Mesendoderm (in vitro differentiated cells): ENCODE data around the gene PROCA1.
A peak's percentile ranks its signal among the peaks of the same experiment; 100 is the strongest.

Experiments
- DNase-seq: peaks from one replicate; pipeline ENCODE4 v3.0.0; 2013
- H2AK5ac ChIP-seq: 2 replicates; pipeline ENCODE4 v1.6.1; 2013; ENCODE audit warnings: low read length, inconsistent platforms
- H2BK120ac ChIP-seq: 2 replicates; pipeline ENCODE4 v1.6.1; 2013; ENCODE audit warnings: low read depth, mild to moderate bottlenecking, low read length, moderate library complexity, mixed read lengths
- H2BK15ac ChIP-seq: replicated peaks from 2 replicates; pipeline ENCODE4 v1.6.1; 2013; ENCODE audit warnings: low read depth, mild to moderate bottlenecking, moderate library complexity
- H2BK5ac ChIP-seq: 2 replicates; pipeline ENCODE4 v1.6.1; 2013; ENCODE audit warnings: low read length, inconsistent platforms
- H3K18ac ChIP-seq: 2 replicates; pipeline ENCODE4 v1.6.1; 2013; ENCODE audit warnings: mild to moderate bottlenecking, low read length, mixed read lengths
- H3K23ac ChIP-seq: one replicate; pipeline ENCODE4 v1.6.1; 2013; ENCODE audit warnings: low read length
- H3K27ac ChIP-seq: 2 replicates; pipeline ENCODE4 v1.5.1; 2013; ENCODE audit warnings: low read depth, mild to moderate bottlenecking, inconsistent platforms, low read length, moderate library complexity
- H3K27me3 ChIP-seq: 2 replicates; pipeline ENCODE4 v1.6.1; 2013; ENCODE audit warnings: low read length, control low read depth, mild to moderate bottlenecking, inconsistent platforms; ENCODE audit not compliant: insufficient read depth, poor library complexity
- H3K36me3 ChIP-seq: 2 replicates; pipeline ENCODE4 v1.6.1; 2013; ENCODE audit warnings: low read length, inconsistent platforms; ENCODE audit not compliant: control insufficient read depth, insufficient read depth
- H3K4ac ChIP-seq: one replicate; pipeline ENCODE4 v1.6.1; 2013; ENCODE audit warnings: low read depth, mild to moderate bottlenecking, low read length, moderate library complexity
- H3K4me1 ChIP-seq: 2 replicates; pipeline ENCODE4 v1.6.1; 2013; ENCODE audit warnings: low read depth, low read length, inconsistent platforms; ENCODE audit not compliant: control insufficient read depth
- H3K4me2 ChIP-seq: 2 replicates; pipeline ENCODE4 v1.6.1; 2013; ENCODE audit warnings: low read length
- H3K4me3 ChIP-seq: 2 replicates; pipeline ENCODE4 v1.5.1; 2013; ENCODE audit warnings: mild to moderate bottlenecking, low read length
- H3K56ac ChIP-seq: one replicate; pipeline ENCODE4 v1.6.1; 2013; ENCODE audit warnings: low read length
- H3K79me1 ChIP-seq: 2 replicates; pipeline ENCODE4 v1.6.1; 2013; ENCODE audit warnings: low read length, inconsistent platforms
- H3K79me2 ChIP-seq: 2 replicates; pipeline ENCODE4 v1.6.1; 2013; ENCODE audit warnings: mild to moderate bottlenecking, low read length; ENCODE audit not compliant: control insufficient read depth, insufficient read depth
- H3K9ac ChIP-seq: 2 replicates; pipeline ENCODE4 v1.6.1; 2013; ENCODE audit warnings: low read length, inconsistent platforms
- H4K5ac ChIP-seq: one replicate; pipeline ENCODE4 v1.6.1; 2013; ENCODE audit warnings: low read length
- H4K8ac ChIP-seq: one replicate; pipeline ENCODE4 v1.6.1; 2013; ENCODE audit warnings: low read depth, mild to moderate bottlenecking, control low read depth, low read length, moderate library complexity
- WGBS: extraction: QIAGEN DNeasy Blood & Tissue Kit; methylation state at CpG from one replicate; pipeline ENCODE4 v1.1.7; 2013; ENCODE audit warnings: low lambda C conversion rate, missing lambda C conversion rate; ENCODE audit not compliant: insufficient coverage; ENCODE audit errors: extremely low coverage; 5-methylcytosine and 5-hydroxymethylcytosine counted together

Gene PROCA1

DNA sequence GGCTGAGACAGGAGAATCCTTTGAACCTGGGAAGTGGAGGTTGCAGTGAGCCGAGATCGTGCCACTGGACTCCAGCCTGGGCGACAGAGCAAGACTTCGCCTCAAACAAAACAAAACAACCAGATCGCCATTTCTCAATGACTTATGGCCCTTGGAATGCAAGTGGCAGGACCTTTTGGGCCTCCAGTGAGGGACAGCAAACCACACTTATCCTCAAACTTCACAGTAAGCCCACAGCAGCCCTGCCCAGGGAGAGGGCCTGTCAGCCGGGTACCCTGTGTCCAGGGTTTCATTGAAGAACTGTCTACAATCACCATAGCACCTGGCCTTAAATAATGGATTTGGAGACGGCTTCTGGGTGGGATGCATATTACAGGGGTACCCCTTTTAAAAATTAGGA, 43.8 kb upstream of the PROCA1 start:
- no peak overlapping the region for H3K4ac ChIP-seq
- no peak for DNase-seq
- H2BK5ac ChIP-seq, result no peak overlapping the region
- no peak overlapping the region for H3K18ac ChIP-seq
- H3K4me2 ChIP-seq, result no peak overlapping the region
- peaks cover 13% of the 10 kb centered on the region for H3K36me3 ChIP-seq
- H3K27ac ChIP-seq, result no peak overlapping the region
- H3K9ac ChIP-seq, result no peak overlapping the region
- H3K79me1 ChIP-seq, result peaks cover 7% of the 10 kb centered on the region
- no peak overlapping the region for H3K56ac ChIP-seq
- no peak overlapping the region for H3K4me3 ChIP-seq
- H3K23ac ChIP-seq, result no peak overlapping the region
- no peaks in the 10 kb centered on the region for H3K27me3 ChIP-seq
- no peak overlapping the region for H2BK120ac ChIP-seq
- no peak overlapping the region for H4K5ac ChIP-seq
- H3K4me1 ChIP-seq, result no peaks in the 10 kb centered on the region
- no CpG with 5 or more reads among the region's 7 CpGs for WGBS
- H2BK15ac ChIP-seq, result no peak overlapping the region
- no peak overlapping the region for H4K8ac ChIP-seq
- peaks cover 1% of the 10 kb centered on the region for H3K79me2 ChIP-seq
- no peak overlapping the region for H2AK5ac ChIP-seq

DNA sequence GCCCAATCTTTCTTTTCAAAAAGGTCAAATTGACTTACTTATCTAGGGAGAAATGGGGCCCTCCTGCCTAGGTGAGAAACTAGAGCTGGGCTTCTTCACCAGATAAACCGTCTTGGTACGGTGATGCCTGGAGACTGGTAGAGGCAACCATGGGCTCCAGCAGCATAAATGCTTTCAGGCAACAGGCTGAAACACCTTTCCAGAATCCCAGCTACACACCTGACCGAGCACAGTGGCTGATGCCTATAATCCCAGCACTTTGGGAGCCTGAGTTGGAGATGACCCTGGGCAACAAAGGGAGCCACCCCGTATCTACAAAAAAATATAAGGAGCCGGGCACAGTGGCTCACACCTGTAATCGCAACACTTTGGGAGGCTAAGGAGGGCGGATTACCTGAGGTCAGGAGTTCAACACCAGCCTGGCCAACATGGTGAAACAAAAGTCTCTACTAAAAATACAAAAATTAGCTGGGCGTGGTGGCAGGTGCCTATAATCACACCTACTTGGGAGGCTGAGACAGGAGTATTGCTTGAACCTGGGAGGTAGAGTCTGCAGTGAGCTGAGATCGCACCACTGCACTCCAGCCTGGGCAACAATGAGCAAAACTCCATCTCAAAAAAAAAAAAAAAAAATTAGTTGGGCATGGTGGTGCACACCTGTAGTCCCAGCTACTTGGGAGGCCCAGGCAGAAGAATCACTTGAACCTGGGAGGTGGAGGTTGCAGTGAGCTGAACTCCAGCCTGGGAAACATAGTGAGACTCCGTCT, 40.1 kb upstream of the PROCA1 start:
- Histone ChIP-seq H3K23ac (no peak overlapping the region), H4K8ac (no peak overlapping the region), H3K4me2 (no peak overlapping the region), H2BK120ac (no peak overlapping the region), H3K79me2 (peaks cover 15% of the 10 kb centered on the region), H2BK5ac (no peak overlapping the region), H3K4me3 (no peak overlapping the region), H3K18ac (no peak overlapping the region), H3K4me1 (peaks cover 3% of the 10 kb centered on the region), H3K27ac (no peak overlapping the region), H3K79me1 (peaks cover 19% of the 10 kb centered on the region), H4K5ac (no peak overlapping the region), H2BK15ac (no peak overlapping the region), H3K36me3 (peaks cover 36% of the 10 kb centered on the region), H3K4ac (no peak overlapping the region), H3K9ac (no peak overlapping the region), H2AK5ac (no peak overlapping the region), H3K27me3 (no peaks in the 10 kb centered on the region), H3K56ac (no peak overlapping the region)
- no CpG with 5 or more reads among the region's 10 CpGs for WGBS
- no peak for DNase-seq

DNA sequence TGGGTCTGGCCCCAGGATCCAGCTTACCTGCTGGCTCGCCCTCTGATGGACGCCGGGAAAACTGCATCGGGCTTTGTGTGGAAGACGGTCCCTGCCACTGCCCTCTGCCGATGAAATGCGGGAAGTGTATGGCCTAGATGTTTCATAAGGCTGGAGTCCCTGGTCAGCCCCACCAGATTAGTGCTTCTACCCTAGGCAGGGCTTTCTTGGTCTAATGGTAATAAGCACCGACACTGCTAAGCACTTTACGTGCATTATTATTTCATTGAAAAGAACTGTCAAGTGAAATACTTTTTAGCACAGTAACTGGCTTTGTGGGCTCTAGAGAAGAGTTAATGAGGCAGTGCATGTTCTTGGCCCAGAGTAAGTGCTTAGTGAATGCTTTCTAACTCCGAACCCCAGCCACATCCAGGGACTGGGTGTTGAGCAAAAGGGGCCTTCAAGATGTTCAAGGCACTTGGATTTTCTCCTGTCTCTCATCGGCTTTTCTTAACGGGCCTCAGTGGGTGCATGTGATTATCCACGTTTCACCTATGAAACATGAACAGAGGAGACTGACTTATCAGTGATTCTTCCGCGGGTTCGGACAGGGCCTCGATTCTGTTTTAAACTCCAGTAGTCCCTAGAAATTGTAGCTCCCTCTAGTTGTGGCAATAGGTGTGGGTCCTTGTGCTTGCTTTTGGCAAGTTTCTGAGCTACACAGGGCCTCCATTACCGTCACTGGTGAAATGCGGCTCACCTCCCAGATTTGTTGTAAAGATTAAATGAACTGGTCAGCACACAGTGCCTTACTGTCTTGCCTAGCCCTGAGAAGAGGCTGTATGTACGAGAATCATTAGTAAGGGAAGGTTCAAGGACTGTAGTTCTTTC, 38.7 kb upstream of the PROCA1 start:
- Histone ChIP-seq H3K18ac (no peak overlapping the region), H3K27ac (no peak overlapping the region), H4K8ac (no peak overlapping the region), H3K56ac (peak overlapping the region; percentile 49), H3K4me3 (no peak overlapping the region), H4K5ac (no peak overlapping the region), H3K9ac (peak overlapping the region; percentile 51), H3K4me2 (no peak overlapping the region), H3K79me2 (peaks cover 28% of the 10 kb centered on the region), H3K4me1 (peaks cover 11% of the 10 kb centered on the region), H3K23ac (peak overlapping the region; percentile 24), H3K36me3 (peaks cover 40% of the 10 kb centered on the region), H2BK15ac (no peak overlapping the region), H3K27me3 (no peaks in the 10 kb centered on the region), H2BK120ac (no peak overlapping the region), H2AK5ac (no peak overlapping the region), H3K4ac (no peak overlapping the region), H3K79me1 (peaks cover 30% of the 10 kb centered on the region), H2BK5ac (no peak overlapping the region)
- WGBS, result no CpG with 5 or more reads among the region's 20 CpGs
- peak; percentile 96 for DNase-seq

DNA sequence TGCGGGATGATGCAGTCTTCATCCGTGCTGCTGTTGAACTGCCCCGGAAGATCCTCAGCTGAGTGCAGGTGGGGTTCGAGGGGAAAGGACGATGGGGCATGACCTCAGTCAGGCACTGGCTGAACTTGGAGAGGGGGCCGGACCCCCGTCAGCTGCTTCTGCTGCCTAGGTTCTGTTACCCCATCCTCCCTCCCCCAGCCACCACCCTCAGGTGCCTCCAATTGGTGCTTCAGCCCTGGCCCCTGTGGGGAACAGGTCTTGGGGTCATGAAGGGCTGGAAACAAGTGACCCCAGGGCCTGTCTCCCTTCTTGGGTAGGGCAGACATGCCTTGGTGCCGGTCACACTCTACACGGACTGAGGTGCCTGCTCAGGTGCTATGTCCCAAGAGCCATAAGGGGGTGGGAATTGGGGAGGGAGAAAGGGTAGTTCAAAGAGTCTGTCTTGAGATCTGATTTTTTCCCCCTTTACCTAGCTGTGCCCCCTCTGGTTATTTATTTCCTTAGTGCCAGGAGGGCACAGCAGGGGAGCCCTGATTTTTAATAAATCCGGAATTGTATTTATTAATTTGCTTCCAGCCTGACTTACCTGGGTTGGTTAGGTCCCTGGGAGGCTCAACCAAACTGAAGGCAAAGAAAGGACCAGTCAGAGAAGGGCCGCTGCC, 38.0 kb upstream of the PROCA1 start:
- H3K23ac ChIP-seq, result no peak overlapping the region
- no peak overlapping the region for H2BK15ac ChIP-seq
- H3K9ac ChIP-seq, result no peak overlapping the region
- no peaks in the 10 kb centered on the region for H3K27me3 ChIP-seq
- no peak overlapping the region for H3K4me2 ChIP-seq
- peaks cover 11% of the 10 kb centered on the region for H3K4me1 ChIP-seq
- no peak overlapping the region for H3K4me3 ChIP-seq
- no peak overlapping the region for H3K18ac ChIP-seq
- peaks cover 30% of the 10 kb centered on the region for H3K79me1 ChIP-seq
- H3K79me2 ChIP-seq, result peaks cover 36% of the 10 kb centered on the region
- H3K56ac ChIP-seq, result no peak overlapping the region
- WGBS, result no CpG with 5 or more reads among the region's 11 CpGs
- H3K4ac ChIP-seq, result no peak overlapping the region
- peak overlapping the region; percentile 2 for H3K27ac ChIP-seq
- H4K8ac ChIP-seq, result no peak overlapping the region
- no peak overlapping the region for H4K5ac ChIP-seq
- H2BK5ac ChIP-seq, result no peak overlapping the region
- no peak overlapping the region for H2AK5ac ChIP-seq
- H3K36me3 ChIP-seq, result peaks cover 40% of the 10 kb centered on the region
- no peak overlapping the region for H2BK120ac ChIP-seq
- DNase-seq, result peak; percentile 19

DNA sequence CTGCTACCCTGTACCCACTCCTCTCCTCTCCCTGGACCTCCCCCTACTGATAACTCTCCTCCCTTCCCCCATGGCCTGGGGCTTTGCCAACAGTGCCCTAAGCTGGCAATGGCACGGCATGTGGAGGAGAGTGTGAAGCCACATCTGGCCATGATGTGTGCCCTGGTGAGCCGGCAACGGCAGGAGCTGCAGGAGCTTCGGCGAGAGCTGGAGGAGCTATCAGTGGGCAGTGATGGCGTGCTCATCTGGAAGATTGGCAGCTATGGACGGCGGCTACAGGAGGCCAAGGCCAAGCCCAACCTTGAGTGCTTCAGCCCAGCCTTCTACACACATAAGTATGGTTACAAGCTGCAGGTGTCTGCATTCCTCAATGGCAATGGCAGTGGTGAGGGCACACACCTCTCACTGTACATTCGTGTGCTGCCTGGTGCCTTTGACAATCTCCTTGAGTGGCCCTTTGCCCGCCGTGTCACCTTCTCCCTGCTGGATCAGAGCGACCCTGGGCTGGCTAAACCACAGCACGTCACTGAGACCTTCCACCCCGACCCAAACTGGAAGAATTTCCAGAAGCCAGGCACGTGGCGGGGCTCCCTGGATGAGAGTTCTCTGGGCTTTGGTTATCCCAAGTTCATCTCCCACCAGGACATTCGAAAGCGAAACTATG, 37.3 kb upstream of the PROCA1 start:
- Histone ChIP-seq H2BK5ac (no peak overlapping the region), H3K27ac (no peak overlapping the region), H3K56ac (no peak overlapping the region)

More for the DNA sequence above, 37.3 kb upstream of the PROCA1 start:
- no peak for DNase-seq
- no peak overlapping the region for H2AK5ac ChIP-seq
- H3K18ac ChIP-seq, result no peak overlapping the region
- no peak overlapping the region for H4K5ac ChIP-seq
- no peak overlapping the region for H2BK15ac ChIP-seq
- H3K36me3 ChIP-seq, result peaks cover 40% of the 10 kb centered on the region
- no peak overlapping the region for H4K8ac ChIP-seq
- H3K4me2 ChIP-seq, result no peak overlapping the region
- peaks cover 30% of the 10 kb centered on the region for H3K79me1 ChIP-seq
- H3K4me3 ChIP-seq, result no peak overlapping the region
- no peak overlapping the region for H3K9ac ChIP-seq
- H3K4me1 ChIP-seq, result peaks cover 11% of the 10 kb centered on the region
- H3K4ac ChIP-seq, result no peak overlapping the region
- no peak overlapping the region for H2BK120ac ChIP-seq
- peaks cover 40% of the 10 kb centered on the region for H3K79me2 ChIP-seq
- H3K23ac ChIP-seq, result no peak overlapping the region
- H3K27me3 ChIP-seq, result no peaks in the 10 kb centered on the region
- WGBS, result no CpG with 5 or more reads among the region's 18 CpGs
